ENCODE results near the gene CHIC2.
"Not testable (repeated sequence)": the region's sequence is repeated elsewhere in the genome, so short reads cannot be mapped to it uniquely, and the experiment has no call there.

CHIC2 gene

GRCh38 chr4:54064317-54065111, at the start of gene CHIC2:
CHIC2 (minus strand) TSS chr4:54064605; CDS start chr4:54064300, 305 bp downstream.
- peak; percentile 90 for DNase-seq (ENCODE audit: low read depth)

GRCh38 chr4:54113206-54113605, 48.8 kb upstream of the CHIC2 start:
- not testable (repeated sequence) for DNase-seq (ENCODE audit: low read depth)

GRCh38 chr4:54110019-54110416, 45.6 kb upstream of the CHIC2 start:
- no peak for DNase-seq (ENCODE audit: low read depth)

GRCh38 chr4:54109241-54110018, 45.0 kb upstream of the CHIC2 start:
- DNase-seq (ENCODE audit: low read depth): no peak

GRCh38 chr4:54107951-54108748, 43.7 kb upstream of the CHIC2 start:
- DNase-seq (ENCODE audit: low read depth): no peak

- no peak for DNase-seq (ENCODE audit: low read depth)
Measured at GRCh38 chr4:54104907-54105306, 40.5 kb upstream of the CHIC2 start.

- DNase-seq (ENCODE audit: low read depth): no peak
Measured at GRCh38 chr4:54103190-54103574, 38.8 kb upstream of the CHIC2 start.

- DNase-seq (ENCODE audit: low read depth): no peak
Measured at GRCh38 chr4:54102531-54103106, 38.2 kb upstream of the CHIC2 start.

- DNase-seq (ENCODE audit: low read depth): no peak
Measured at GRCh38 chr4:54101190-54102041, 37.0 kb upstream of the CHIC2 start.

- DNase-seq (ENCODE audit: low read depth): no peak
Measured at GRCh38 chr4:54100595-54101189, 36.3 kb upstream of the CHIC2 start.

GRCh38 chr4:54099748-54100574, 35.6 kb upstream of the CHIC2 start, which contains the start of gene GSX2:
GSX2 (plus strand) TSS chr4:54100163; CDS start chr4:54100345, 182 bp downstream.
- no peak for DNase-seq (ENCODE audit: low read depth)

GRCh38 chr4:54099287-54099747, 34.9 kb upstream of the CHIC2 start:
- no peak for DNase-seq (ENCODE audit: low read depth)

- DNase-seq (ENCODE audit: low read depth): no peak
Measured at GRCh38 chr4:54098375-54098774, 34.0 kb upstream of the CHIC2 start.

- no peak for DNase-seq (ENCODE audit: low read depth)
Measured at GRCh38 chr4:54097152-54097551, 32.7 kb upstream of the CHIC2 start.

- no peak for DNase-seq (ENCODE audit: low read depth)
Measured at GRCh38 chr4:54096295-54096962, 32.0 kb upstream of the CHIC2 start.

- DNase-seq (ENCODE audit: low read depth): no peak
Measured at GRCh38 chr4:54095110-54095825, 30.9 kb upstream of the CHIC2 start.

GRCh38 chr4:54094451-54094850, 30.0 kb upstream of the CHIC2 start:
- no peak for DNase-seq (ENCODE audit: low read depth)

Measured in stimulated activated CD8-positive, alpha-beta memory T cell treated with anti-CD3 and anti-CD28 coated beads, Interleukin-15, amount 100 ng/mL, for 24 hours (primary cell).